Left cardiac atrium (tissue), 4 donors: ENCODE results near the gene PFKP. TPM values are rescaled to one million over a fixed set of nuclear protein-coding genes. Genes with fewer than 3 reads are reported as not detected.
A peak's percentile ranks its signal among the peaks of the same experiment; 100 is the strongest.

Source experiments
- ATAC-seq, 2 donors: fragments of 200-7000 bp; cut with Tn5 transposase; one replicate each; pipeline ENCODE4 v1.9.1; 2020; ENCODE audit warnings: mild to moderate bottlenecking in 2 of 2, moderate library complexity in 2 of 2
- DNase-seq: peaks from one replicate; pipeline ENCODE4 v3.0.0-alpha.2; 2020
- intact Hi-C, 2 donors: fragments of 100-400 bp; cut with DNase I; formaldehyde crosslinking; loops; one replicate each; pipeline versions ENCODE4 v1.14.1 to v1.15.1; 2022 to 2023
- total RNA-seq, 2 donors: library from RNA; stranded (reverse); fragmentation: NEBNext Ultra II Directional; extraction: Animal tissue kit (Norgen Biotek cat#: 25700); gene quantifications; one replicate each; pipeline ENCODE4 v1.2.1, GENCODE V29; 2021
- donor health status: DM: no; HTN: yes; CAD: no.
- donor health status: DM: no; HTN: yes; CAD: no; lungs with severe emphysema.
- donor health status: DM: yes; HTN: yes; CAD: no.
- donor health status: Dilated cardiomyopathy.

PFKP gene
- total RNA-seq, 2 donors from 2014 or later = 81.1 to 129 TPM

DNA sequence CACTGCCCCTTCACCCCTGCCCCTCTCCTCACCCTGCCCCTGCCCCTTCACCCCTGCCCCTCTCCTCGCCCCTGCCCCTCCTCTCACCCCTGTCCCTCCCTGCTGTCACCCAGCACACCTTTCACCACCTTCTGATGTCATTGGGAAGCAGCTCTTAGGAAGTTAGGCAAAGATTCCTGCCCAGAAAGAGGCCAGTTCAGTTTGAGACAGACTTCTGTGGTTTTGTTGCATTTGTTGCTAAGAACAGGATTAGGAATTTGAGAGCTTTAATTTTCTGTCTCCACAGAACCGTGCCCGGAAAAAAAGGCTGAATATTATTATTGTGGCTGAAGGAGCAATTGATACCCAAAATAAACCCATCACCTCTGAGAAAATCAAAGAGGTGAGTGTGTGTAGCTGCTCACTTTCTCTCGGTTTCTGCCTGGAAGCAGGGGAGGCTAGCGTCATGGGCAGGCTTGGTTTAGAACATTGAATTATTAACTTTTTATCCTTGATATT lies 39.6 kb downstream of the PFKP start:
- intact Hi-C loops = no loop called here
- ATAC-seq (no peak), DNase-seq (no peak)

DNA sequence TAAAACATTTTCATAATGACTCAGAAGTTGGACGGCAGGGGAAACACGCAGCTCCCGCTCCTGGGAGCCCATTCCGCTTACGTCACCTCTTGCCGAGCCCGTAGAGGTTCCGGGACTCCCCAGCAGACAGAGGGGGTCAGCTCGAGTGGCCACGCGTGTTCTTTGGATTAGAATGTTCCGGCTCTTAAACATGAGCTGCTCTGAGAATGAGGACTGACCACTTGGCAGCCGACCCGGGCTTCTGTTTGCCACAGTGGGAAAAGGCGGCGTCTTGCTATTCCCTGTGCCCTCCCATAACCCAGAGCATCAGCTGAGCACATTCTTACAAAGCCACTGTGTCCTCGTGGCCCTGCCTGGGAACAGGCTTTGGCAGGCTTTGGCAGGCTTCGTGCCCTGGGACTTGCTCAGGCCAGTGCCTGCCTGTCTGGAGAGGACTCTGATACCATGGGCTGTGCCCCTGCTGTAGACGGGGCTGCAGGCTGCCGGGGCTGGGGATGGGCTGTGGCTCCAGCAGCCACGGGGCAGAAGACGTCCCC lies 40.1 kb downstream of the PFKP start:
- DNase-seq (peak; percentile 84), ATAC-seq (peak; percentile 85 to 90)
- intact Hi-C loops = no loop called here

DNA sequence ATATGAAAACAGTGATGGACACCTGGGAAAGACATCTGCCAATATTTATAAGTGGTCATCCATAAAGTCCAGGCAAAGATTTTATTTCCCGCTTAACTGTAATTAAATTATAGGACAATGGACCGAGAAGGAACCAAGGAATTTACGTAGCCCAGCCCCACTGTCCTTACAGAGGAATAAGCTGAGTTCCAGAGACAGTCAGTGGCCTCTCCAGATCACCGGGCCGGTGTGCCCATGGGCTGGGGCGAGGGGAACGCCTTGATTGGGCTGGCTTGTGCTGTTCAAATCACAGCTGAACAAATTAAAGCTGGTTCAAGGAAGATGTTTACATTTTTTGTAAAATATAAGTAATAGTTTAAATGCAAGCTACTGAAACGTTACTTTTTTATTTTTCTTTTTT lies 40.7 kb downstream of the PFKP start:
- no peak for DNase-seq
- ATAC-seq = no peak
- intact Hi-C loops = no loop called here

DNA sequence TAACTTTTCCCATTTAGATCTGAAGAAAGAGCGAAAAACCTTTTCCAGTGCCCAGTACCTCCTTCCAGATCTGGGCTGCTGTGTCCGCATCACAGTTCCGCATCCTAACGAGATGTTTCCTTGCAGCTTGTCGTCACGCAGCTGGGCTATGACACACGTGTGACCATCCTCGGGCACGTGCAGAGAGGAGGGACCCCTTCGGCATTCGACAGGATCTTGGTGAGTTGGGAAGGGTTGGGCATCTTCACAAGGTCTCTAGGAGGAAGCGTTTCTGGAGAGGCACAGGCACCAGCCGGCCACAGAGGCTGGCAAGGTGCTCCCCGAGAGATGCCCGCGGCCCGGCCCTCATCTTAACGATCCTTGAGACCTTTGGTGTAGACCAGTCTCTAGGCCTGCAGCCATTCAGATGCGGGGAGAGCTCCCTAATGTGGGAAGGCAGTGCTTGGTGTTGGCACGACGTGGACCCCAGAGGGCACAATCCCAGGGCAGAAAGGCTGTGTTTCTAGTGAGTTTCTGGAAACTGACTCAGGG lies 41.3 kb downstream of the PFKP start:
- ATAC-seq = no peak
- intact Hi-C loops = no loop called here
- no peak for DNase-seq

DNA sequence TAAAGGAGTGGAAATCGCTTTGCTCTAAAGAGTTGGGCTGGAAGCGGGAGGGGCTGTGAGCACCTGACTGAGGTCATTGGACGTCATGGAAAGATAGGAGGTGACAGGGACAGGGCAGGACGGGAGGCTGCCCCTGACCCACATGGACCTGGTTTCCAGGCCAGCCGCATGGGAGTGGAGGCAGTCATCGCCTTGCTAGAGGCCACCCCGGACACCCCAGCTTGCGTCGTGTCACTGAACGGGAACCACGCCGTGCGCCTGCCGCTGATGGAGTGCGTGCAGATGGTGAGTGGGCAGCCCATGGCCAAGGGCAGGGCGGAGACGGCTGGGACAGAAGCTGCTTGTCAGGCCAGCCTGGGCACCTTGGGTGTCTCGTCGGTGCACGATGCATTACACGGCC lies 41.8 kb downstream of the PFKP start:
- intact Hi-C loops = no loop called here
- no peak for DNase-seq

DNA sequence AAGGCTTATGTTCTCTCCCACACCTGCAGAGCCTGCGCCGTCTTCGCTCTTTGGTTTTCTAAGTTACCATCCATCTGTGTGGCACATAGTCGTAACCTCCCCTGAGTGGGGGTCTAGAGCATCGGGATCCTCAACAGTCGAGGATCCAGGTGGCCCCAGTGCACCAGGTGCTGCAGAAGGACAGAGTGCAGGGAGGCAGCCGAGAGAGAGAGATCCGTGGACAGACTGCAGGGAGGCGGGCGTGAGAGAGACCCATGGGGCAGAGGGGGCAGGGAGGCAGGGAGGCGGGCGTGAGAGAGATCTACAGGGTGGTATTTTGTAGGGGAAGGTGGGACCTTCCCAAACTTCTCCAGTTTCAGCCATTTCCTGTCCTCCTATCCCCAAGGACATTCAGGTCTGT lies 42.3 kb downstream of the PFKP start:
- intact Hi-C loops = no loop called here

More for the DNA sequence above, 41.8 kb downstream of the PFKP start:
- no peak for ATAC-seq

DNA sequence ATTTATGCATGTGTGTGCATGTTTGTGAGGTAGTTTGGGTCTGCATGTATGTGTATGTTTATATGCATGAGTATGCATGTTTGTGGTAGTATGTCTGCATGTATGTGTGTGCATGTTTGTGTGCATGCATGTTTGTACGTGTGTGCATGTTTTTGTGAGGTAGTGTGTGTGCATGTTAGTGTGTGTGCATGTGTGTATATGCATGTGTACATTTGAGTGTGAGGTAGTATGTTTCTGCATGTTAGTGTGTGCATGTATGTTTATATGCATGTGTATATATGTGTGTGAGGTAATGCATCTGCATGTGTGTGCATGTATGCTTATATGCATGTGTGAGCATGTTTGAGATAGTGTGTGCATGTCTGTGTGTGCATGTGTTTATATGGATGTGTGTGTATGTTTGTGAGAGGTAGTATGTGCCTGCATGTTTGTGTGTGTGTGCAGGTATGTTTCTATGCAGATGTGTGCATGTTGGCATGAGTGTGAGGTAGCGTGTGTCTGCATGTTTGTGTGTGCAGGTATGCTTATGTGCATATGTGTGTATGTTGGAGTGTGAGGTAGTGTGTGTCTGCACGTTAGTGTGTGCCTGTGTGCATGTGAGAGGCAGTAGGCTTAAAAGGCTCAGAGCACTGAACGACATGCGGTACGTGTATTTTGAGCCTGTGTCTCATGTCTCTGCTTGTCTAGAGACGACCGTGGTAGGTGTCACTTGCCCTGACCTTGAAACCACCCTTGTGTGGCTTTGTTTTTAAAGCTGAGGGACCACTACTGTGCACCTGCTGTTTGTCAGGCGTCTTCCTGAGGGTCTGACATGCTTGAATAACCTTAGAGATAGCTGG lies 43.7 kb downstream of the PFKP start:
- no peak for DNase-seq
- intact Hi-C loops = no loop called here
- no peak for ATAC-seq

More for the DNA sequence above, 42.3 kb downstream of the PFKP start:
- DNase-seq (no peak), ATAC-seq (no peak)

DNA sequence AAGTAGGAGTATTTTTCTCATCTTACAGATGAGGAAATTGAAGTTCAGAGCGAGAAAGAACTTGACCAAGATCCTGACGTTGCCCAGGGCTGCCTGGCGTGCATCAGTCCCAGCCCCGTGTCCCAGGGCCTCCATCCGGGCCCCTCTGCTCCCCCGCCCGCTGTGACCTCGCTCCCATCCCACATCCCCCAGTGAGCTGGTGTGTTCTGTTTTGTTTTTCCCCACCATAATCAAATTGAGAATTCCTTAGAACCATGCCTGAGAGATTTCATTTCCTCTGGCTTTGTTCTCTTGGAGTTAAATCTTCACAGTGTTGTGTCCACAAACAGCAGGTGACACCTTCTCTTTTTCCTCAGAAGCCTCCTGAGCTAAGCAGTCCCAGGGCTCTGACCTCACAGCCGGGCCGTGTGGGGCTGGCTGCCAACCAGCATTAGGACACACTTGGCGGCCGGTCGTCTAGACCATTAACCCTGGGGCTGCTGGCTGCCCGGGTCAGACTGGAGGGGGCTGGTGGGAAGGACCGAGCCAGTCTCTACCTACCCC lies 44.3 kb downstream of the PFKP start:
- ATAC-seq = peak; percentile 46 to 62
- DNase-seq = no peak
- intact Hi-C loops = no loop called here

DNA sequence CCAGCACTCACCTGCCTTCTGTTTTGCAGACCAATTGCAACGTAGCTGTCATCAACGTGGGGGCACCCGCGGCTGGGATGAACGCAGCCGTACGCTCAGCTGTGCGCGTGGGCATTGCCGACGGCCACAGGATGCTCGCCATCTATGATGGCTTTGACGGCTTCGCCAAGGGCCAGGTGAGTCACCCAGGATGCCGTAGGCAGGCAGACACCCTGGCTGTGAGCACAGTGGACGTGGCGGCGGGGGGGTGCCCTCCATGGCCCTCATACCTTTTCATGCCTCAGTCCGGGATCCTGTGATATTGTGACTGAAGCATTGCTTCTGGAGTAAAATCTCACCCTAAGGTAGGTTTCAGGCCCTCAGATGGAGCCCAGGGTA lies 46.0 kb downstream of the PFKP start:
- DNase-seq = no peak
- ATAC-seq = no peak
- intact Hi-C loops = no loop called here

DNA sequence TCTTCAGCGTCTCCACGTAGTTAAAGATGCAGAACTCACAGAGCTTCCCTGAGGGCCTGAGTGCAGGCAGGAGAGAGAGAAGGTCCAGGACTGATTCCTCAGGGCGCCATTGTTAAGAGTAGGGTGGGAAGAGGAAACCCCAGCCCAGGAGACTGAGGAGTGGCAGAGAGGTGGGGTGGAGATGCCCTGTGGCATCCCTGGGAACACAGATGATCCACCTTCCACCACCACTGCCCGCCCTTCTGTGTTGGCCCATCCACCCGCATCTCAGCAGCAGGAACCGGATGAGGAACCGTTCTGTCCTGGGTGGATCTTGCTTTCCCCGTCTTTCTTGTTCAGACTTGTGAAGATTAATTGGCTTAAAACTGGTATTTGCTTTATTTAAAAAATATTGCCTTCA lies 48.3 kb downstream of the PFKP start:
- intact Hi-C loops = no loop called here
- ATAC-seq (no peak), DNase-seq (no peak)

DNA sequence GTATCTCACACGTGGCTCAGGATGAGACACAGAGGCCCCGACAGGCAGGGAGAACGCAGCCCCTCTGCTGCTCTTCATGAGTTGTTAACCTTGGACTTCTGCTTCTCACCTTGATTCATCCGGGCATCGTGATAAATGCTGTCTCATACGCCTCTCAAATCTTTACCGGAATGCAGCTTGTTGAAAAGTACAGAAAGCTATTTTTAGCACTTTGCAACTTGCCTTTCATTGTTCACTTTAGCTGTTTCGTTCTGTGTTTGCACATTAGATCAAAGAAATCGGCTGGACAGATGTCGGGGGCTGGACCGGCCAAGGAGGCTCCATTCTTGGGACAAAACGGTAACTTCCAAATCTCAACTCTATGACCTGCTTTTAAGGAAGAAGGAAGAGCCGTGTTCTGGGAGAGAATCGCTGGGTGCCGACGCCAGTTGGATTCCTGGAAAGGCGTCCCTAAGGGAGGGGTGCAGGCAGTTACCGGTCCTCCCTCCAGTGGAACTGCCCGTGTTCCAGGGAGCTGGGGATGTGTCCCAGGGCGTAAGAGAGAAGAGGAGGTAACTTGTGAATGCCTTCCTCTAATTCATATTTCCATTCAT lies 49.3 kb downstream of the PFKP start:
- ATAC-seq (no peak), DNase-seq (no peak)
- intact Hi-C loops = no loop called here

DNA sequence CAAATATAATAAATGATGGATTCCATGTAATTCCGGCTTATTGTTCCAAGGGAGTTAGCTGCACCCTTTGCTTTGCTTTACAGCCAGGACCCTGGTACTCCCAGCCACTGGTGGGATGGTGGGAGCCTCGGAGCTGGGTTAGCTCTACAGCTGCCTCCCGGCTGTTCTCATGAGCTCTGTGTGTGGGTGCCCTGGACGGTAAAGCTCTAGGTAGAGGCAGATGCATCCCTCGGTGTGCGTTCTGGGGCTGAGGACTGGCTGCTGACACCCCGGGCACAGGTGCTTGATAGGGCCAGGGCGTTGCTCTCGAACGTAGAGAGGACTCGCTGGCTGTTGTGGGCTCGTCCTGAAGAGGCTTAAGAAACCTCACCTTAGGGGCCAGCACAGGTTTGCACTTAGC lies 50.1 kb downstream of the PFKP start:
- DNase-seq (no peak), ATAC-seq (no peak)
- intact Hi-C loops = no loop called here

DNA sequence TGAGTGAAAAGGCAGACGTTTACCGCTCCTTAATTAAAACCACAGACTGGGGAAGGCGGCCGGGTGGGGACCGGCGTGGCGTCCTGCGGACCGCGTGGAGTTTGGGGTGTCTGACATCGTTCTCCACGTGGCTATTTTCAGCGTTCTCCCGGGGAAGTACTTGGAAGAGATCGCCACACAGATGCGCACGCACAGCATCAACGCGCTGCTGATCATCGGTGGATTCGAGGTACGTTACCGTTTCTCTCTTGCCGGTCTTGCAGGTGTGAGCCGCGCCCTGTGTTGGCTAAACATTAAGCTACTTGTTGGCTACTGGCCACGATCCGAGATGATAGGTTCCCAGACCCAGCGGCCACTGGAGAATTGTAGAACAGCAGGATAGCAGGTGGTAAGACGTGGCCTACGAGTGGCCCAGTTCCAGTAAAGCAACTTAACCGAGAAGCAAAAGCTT lies 51.3 kb downstream of the PFKP start:
- ATAC-seq (no peak), DNase-seq (no peak)
- intact Hi-C loops = no loop called here

DNA sequence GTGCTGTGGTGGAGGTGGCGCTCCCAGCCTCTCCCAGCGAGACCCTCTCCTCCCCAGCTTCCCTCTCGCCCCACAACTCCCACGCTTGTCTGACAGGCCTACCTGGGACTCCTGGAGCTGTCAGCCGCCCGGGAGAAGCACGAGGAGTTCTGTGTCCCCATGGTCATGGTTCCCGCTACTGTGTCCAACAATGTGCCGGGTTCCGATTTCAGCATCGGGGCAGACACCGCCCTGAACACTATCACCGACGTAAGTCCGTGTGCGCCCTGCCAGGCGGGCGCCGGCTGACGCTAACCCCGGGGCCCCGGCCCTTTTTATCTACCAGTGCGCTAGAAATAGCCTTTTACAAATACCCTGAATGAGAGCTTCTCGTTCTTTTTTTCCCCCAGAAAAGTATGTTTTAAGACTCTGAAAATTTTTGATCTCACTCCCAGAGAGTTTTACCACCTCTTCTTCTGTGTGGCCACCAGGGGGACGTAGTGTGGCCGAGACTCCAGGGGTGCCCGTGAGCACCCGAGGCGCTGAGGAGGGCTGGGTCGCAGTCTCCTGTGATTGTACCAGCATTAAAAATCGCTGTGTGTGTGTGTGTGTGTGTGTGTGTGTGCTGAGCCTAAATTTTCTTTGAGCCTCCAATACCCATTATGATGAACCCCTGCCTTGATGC lies 52.6 kb downstream of the PFKP start:
- ATAC-seq = peak; percentile 14 to 51
- intact Hi-C loops = no loop called here
- DNase-seq = no peak

DNA sequence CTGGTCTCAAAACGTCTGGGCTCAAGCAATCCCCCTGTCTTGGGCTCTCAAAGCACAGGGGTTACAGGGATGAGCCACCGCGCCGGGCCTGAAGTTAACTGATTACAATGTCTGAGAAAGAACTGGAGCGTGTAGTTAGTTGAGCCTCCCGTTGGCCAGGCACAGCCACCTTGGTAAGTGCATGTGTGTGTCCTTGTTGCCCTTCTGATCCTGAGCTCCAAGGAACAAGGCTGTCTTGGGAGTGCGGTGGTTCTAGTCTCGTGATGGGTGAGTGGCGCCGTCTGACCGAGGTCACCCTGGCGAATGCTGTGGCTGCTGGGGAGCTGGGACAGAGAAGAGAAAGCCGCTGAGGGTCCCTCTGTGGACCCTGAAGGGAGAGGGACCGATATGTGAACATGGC lies 54.7 kb downstream of the PFKP start:
- intact Hi-C loops = no loop called here
- DNase-seq = no peak

DNA sequence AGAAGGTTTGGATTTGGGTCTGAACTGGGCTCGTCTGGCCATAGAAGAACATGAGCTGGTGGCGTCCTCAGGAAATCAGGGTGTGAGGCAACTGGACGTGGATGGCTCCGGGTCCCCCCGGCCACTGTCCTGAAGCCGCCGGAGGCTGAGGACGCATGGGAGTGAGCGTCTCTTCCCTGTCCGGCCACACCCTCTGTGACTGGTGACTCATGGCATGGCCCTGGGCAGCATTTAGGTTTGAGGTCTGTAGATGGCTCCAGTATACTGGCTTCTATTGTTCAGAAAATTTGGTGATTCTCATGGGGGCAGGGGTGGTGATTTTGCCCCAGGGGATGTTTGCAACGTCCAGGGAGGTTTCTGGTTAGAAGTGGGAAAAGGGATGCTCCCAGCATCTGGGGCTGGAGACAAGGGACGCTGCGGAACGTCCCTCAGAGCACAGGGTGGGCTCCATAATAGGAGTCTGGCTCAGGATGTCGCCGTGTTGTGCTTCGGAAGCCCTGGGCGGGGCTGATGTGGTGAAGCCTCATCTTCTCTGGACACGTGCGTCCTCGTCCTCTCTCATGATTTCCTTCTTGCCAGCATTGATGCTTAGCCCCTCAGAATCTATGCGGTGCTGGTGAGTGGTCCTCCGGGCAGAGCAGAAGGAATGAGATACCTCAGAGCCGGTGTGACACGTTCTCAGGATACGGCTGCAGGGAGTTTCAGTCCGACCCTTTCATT lies 55.3 kb downstream of the PFKP start:
- ATAC-seq (peak in 1 of 2 donors; percentile 15), DNase-seq (no peak)
- intact Hi-C loops = no loop called here

More for the DNA sequence above, 54.7 kb downstream of the PFKP start:
- ATAC-seq = no peak

DNA sequence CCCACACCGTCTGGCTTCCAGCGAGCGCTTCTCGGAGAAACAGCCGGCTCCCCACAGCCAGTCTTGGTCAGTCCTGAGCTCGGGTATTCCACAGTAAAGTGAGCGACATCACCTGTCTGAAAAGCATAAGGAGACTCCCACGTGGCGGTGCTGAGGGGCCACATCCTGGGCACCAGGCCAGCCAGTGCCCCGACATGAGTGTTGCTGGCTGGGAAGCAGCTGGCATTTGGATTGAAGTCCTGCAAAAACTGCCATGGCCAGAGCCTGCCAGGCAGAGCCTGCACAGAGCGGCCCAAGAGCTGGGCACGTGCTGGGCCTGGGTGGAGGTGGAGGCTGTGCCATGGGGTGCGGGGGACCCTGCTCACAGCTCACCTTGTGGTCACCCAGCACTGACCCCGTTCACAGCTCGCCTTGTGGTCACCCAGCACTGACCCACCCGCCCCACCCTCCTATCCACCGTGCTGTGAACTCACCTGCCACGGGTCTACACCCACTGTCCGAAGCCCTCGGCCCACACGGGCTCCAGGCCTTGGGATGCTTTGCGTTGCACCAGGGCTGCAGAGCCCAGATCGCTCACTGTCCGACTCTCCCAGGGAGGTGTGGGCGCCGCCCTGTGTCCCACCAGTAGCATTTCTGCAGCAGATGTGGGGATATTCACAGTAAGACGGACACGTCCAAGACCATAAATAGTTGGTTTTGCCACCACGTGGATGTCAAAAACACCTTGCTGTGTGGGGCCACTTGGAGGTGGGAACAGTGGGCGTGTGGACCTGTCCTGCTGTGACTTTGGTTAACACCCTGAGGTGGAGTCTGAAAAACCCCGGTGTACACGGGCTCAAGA lies 56.4 kb downstream of the PFKP start:
- no peak for DNase-seq
- peak in 1 of 2 donors; percentile 11 for ATAC-seq
- intact Hi-C loops = no loop called here
